GM21737 (cell line): ENCODE data around the gene MED13.
"Not testable (repeated sequence)": the region's sequence is repeated elsewhere in the genome, so short reads cannot be mapped to it uniquely, and the experiment has no call there.

Experiments used
- ATAC-seq: cut with Tn5 transposase; IDR thresholded peaks from one replicate; pipeline ENCODE4 v1.9.1; 2021; ENCODE audit warnings: mild to moderate bottlenecking, moderate library complexity; ENCODE audit not compliant: unreplicated experiment

MED13 gene

DNA sequence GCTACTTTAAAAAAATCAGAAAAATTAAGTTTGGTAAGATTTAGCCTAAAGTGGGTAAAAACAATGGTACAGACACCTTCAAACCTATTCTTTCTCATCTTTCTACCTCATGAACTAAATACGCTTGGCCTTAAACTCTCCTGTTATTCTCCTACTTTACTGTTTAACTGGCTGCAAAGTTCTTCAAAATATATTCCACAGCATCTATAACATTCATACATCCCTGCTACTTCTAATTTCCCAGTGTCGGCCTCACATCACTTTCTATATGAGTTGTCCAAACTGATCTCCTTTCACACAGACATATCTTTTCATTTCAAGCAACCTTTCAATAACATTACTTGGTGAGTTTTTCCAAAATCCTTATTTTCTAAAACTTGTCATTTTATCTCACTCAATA, 64.0 kb downstream of the MED13 start:
- no peak for ATAC-seq

DNA sequence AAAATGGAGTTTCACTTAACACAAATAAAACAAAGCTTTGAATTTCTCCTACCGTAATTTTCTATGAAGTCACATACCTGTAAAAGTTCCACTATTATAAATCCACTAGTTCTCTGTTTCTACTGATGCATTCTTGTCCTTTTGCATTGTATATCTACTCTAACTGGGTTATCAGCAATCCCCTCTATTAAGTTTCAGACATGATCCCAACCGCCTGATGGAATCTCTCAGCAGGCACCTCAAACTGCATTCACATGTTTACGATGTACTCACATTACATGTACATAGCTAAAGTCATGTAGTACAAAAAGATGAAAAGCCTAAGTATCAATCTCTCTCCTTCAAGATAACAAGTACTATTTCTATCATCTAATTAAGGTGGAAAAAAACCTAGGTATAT, 64.9 kb downstream of the MED13 start:
- no peak for ATAC-seq

GRCh38 chr17:61998534-61998933, 66.5 kb downstream of the MED13 start:
- not testable (repeated sequence) for ATAC-seq

DNA sequence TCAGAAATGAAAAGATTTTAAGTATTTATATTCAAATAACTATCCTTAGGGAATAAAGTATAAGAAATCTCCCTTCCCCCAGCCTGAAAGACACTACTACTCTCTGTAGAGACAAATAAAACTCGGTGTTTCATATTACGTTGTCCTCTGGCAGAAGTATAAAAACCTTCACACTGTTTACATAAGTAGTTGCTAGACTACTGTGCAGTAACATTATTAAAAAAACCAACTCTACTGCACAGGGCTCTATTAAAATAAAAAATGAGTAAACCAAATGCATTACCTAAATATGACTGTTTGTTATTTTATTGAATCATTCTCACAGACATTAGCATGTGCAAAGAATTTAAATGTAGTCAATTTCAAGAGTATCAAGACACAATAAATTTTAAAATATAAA, 67.4 kb downstream of the MED13 start:
- ATAC-seq, result no peak

DNA sequence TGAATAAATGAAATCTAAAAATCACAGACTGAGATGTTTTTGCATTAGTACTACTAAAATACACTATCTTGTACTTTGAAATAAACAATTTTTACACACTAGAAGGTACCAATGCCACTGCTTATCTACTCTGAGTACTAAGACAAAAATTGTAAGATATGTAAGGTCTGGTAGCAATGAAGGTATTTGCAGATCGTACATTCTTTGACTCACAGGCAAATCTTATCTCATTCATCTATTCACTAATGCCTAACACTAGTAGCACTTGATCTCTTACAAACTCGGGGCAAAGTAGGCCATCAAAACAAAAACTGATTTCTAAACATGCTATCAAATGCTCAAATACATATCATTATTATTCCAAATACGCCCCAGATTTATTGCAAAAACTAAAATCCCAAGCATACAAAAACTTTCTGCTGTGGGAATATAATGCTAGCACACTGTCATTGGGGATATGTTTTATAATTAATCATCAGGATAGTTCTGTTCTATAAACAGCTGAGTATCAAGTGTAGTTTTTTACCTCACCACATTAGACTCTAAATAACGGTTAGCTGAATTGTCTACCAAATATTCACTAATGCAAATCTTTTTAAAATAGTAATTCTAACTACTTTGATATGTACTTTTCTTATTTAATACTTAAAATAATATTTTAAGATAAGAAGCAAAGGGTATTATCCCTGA, 68.0 kb downstream of the MED13 start:
- ATAC-seq, result no peak

- no peak for ATAC-seq
These were observed 75.6 kb downstream of the MED13 start for GRCh38 chr17:61989509-61989908.

DNA sequence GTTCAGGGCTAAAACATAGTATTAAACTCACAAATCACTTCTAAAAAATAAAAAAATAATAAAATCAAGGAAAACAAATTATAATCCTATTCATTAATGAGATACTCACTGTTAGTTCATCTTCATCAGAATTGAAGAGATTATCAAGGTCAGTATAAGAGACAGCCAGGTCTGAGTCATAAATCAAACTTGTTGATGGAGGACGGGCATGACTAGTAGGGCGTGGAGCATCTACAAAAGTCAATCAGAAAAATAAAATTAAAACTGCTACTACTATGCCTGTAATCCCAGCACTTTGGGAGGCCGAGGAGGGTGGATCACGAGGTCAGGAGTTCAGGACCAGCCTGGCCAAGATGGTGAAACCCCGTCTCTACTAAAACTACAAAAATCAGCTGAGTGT, 78.2 kb downstream of the MED13 start:
- no peak for ATAC-seq

DNA sequence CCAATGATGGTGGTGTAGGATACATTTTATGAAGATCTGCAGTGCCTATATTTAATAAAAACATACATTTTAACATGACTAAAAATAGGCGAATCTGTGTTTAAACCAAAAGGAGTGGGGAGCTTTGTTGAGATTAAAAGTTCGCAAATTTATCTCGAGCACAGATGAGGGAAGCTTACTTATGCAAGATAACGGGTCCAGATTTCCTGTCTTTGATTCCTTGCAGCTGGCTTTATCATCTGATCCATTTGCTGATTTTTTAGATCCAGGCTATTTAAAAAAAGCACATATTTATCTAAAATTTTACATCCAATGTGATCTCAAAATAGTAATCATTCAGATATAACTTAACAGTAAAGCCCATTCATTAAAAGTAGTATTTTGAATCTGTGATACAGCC, 80.3 kb downstream of the MED13 start:
- ATAC-seq, result no peak

DNA sequence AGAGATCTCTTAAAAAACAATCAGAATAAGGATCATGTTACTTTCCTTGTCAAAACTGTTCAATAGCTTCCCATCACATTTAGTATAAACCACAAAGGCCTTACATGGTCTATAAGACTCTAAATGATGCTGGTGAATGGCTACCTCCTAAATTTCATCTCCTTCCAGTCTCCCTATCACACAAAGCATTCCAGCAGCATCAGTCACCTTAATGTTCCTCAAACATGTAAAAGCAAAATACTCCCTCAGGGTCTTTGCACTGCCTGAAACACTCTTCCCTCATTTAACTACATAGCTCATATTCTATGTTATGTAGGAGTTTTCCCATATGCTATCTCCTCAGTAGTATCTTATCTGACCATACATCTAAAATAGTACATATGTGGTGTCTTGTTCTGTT, 83.8 kb downstream of the MED13 start:
- ATAC-seq, result no peak

- ATAC-seq, result no peak
These were observed 84.5 kb downstream of the MED13 start for GRCh38 chr17:61980535-61980934.

DNA sequence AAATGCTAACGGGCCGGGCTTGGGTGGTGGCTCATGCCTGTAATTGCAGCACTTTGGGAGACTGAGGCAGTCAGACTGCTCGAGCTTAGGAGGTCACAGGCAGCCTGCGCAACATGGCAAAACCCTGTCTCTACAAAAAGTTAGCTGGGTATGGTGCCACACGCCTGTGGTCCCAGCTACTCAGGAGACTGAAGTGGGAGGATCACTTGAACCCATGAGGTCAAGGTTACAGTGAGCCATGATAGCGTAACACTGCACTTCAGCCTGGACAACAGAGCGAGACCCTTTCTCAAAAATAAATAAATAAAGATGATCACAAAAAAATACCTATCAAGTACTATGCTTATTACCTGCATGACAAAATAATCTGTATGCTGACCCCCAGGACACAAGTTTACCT, 91.0 kb downstream of the MED13 start:
- ATAC-seq, result no peak

DNA sequence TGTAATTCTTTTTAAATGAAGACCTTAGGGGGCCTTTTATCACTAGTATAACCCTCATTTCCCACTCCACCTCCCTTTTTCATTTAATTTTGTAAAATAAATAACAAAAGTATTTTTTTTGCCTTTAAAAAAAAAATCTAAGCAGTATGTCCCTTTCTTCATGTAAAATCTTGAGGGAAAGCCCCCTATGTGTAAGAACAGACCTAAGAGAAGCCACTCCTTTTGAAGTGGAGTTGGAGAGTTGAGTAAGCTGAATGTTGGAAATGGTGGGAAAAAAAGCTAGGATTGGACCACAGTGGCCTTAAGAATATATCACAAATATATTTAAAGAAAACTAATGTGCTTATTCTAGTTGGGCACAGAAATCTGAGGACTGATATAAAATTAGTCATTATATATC, 92.8 kb downstream of the MED13 start:
- ATAC-seq, result no peak

GRCh38 chr17:61970030-61970429, 95.0 kb downstream of the MED13 start:
- ATAC-seq, result no peak

DNA sequence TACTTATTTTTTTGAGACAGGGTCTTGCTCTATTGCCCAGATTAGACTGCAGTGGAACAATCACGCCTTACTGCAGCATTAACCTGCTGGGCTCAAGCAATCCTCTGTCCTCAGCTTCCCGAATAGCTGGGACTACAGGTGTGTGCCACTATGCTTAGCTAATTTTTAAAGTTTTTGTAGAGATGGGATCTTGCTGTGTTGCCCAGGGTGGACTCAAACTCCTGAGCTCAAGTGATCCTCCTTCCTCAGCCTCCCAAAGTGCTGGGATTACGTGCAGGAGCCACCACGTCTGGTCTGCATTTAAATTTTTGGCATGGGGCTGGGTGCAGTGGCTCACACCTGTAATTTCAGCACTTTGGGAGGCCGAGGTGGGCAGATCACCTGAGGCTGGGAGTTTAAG, 96.3 kb downstream of the MED13 start:
- ATAC-seq, result no peak

GRCh38 chr17:61967729-61968128, 97.3 kb downstream of the MED13 start:
- ATAC-seq, result no peak

- ATAC-seq, result no peak
These were observed 98.9 kb downstream of the MED13 start for GRCh38 chr17:61966191-61966590.

DNA sequence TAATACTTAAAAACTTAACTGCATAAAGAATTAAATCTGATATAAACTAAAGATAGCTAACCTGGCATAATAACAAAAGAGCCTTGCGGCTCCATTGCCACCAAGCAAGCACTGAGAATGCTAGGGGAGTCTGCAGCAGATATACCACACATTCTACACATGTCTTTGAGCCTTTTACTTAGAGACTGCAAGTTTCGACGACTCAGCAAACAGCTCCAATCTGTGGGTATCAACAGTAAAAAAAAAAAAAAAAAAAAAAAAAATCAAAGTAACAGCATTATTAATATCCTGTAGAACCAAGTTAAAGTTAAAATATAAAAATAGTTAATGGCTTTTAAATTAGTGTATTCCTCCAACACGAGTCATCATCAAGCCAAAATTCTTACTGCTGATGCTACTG, 109.5 kb downstream of the MED13 start:
- ATAC-seq, result no peak

GRCh38 chr17:61947367-61948078, 117.6 kb downstream of the MED13 start:
- no peak for ATAC-seq

GRCh38 chr17:61946359-61946758, 118.7 kb downstream of the MED13 start:
- no peak for ATAC-seq

- ATAC-seq, result no peak
These were observed 122.0 kb downstream of the MED13 start for GRCh38 chr17:61943117-61943516.

DNA sequence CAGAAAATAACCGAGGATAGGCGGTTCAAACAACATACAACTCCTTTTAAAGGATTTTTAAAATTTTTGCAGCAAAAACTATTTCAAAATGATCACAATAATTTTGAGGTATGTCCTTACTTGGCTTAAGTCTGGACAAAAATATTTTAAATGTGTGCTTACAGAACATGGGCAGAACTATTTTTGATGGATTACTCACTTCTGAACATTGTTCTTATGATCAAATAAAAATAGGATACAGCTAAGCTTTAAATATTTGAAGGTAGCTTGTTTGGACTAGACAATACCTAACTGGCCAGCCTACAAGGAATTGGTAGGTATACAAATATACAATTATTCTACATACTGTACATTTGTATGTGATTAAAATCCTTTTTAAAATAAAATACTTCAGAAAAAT, 123.0 kb downstream of the MED13 start:
- no peak for ATAC-seq

GRCh38 chr17:61928101-61928436, 137.0 kb downstream of the MED13 start:
- no peak for ATAC-seq
